A549 treated with ZK216348 at 1 μM for 4 hours (cell line): ENCODE measurements around the gene ITPRID2. TPM values are rescaled to one million over a fixed set of nuclear protein-coding genes. Genes with fewer than 3 reads are reported as not detected.

ENCODE experiments used
- total RNA-seq: library from RNA; stranded (reverse); fragments of 200-300 nt; extraction: Qiagen RNA extraction; gene quantifications from 5 replicates; pipeline ENCODE4 v1.2.3, GENCODE V29; 2022; ENCODE audit warnings: low read depth

ITPRID2 gene
- total RNA-seq, result 40.2 to 59.2 TPM (median 55.2 TPM) in 5 replicates

GRCh38 chr2:181891258-181891965, at the start of gene ITPRID2:
ITPRID2 (plus strand) TSS chr2:181891730; CDS start chr2:181892067, 337 bp downstream.

Other genes starting within 250 kb of the ITPRID2 start
- 0.21 to 0.91 TPM (median 0.24 TPM) in 5 replicates for gene CERKL, start 234.6 kb upstream of the ITPRID2 start, total RNA-seq
- not detected in 5 replicates for gene NEUROD1, start 211.2 kb upstream of the ITPRID2 start, total RNA-seq
- 0.90 to 4.0 TPM (median 1.6 TPM) in 5 replicates for gene PPP1R1C, start 94.1 kb downstream of the ITPRID2 start, total RNA-seq